ENCODE measurements around the gene ANKRD6. TPM values are rescaled to one million over a fixed set of nuclear protein-coding genes. Genes with fewer than 3 reads are reported as not detected.

ANKRD6 gene
- total RNA-seq, 1 donor from 2014 or later = 5.5 TPM

DNA sequence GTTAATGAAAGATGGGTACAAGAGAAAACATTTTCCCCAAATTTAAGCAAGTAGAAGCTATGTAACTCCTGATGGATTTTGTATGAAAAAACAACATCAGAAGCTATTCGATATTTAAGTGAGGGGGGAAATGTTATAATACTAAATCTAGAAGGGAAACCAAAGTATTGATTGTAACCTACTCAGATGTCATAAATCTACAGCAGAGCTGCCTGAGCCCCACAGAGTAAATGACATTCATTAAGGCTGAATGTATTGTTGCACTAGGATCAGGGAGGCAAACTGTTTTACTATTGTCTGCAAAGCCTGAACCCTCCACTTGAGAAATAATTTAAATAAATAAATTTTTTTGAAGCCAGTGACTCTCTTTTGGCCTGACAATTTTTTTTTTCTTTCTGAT, 19.3 kb downstream of the ANKRD6 start:
- Mint-ChIP-seq H3K27ac (ENCODE audit: unreplicated experiment) (no peak overlapping the region), H3K9me3 (ENCODE audit: unreplicated experiment) (no peaks in the 10 kb centered on the region), H3K4me3 (ENCODE audit: unreplicated experiment) (no peak overlapping the region), H3K27me3 (ENCODE audit: unreplicated experiment) (no peaks in the 10 kb centered on the region), H3K4me1 (ENCODE audit: unreplicated experiment) (peaks cover 1% of the 10 kb centered on the region), H3K36me3 (ENCODE audit: unreplicated experiment) (no peaks in the 10 kb centered on the region)
- DNase-seq (ENCODE audit: extremely low spot score, unreplicated experiment) = no peak
- TF ChIP-seq, protein P1, sequence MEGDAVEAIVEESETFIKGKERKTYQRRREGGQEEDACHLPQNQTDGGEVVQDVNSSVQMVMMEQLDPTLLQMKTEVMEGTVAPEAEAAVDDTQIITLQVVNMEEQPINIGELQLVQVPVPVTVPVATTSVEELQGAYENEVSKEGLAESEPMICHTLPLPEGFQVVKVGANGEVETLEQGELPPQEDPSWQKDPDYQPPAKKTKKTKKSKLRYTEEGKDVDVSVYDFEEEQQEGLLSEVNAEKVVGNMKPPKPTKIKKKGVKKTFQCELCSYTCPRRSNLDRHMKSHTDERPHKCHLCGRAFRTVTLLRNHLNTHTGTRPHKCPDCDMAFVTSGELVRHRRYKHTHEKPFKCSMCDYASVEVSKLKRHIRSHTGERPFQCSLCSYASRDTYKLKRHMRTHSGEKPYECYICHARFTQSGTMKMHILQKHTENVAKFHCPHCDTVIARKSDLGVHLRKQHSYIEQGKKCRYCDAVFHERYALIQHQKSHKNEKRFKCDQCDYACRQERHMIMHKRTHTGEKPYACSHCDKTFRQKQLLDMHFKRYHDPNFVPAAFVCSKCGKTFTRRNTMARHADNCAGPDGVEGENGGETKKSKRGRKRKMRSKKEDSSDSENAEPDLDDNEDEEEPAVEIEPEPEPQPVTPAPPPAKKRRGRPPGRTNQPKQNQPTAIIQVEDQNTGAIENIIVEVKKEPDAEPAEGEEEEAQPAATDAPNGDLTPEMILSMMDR (IDR thresholded peaks at IDR 0.05) = no peak

DNA sequence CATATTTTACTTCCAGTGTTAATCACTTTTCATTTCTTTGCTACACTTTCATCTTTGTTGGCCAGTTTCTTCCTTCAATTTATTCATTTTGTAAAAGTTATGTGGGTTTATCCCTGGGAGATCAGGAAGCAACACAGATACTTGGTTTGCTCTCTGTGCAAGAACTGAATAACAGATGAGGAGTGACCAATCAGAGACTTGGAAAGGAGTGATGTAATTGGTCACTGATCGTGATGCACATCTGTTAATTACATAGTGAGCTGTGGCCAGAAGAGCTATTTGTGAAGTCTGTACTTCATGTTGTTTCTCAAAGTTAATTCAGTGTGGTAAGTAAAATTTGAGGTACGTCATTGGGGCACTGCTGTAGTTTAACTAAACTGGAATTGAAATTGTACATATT, 21.3 kb downstream of the ANKRD6 start:
- Mint-ChIP-seq H3K27ac (ENCODE audit: unreplicated experiment) (no peak overlapping the region), H3K4me1 (ENCODE audit: unreplicated experiment) (peaks cover 1% of the 10 kb centered on the region), H3K27me3 (ENCODE audit: unreplicated experiment) (no peaks in the 10 kb centered on the region), H3K36me3 (ENCODE audit: unreplicated experiment) (no peaks in the 10 kb centered on the region), H3K9me3 (ENCODE audit: unreplicated experiment) (no peaks in the 10 kb centered on the region), H3K4me3 (ENCODE audit: unreplicated experiment) (no peak overlapping the region)
- no peak for DNase-seq (ENCODE audit: extremely low spot score, unreplicated experiment)
- TF ChIP-seq, protein P1 (IDR thresholded peaks at IDR 0.05) = no peak

DNA sequence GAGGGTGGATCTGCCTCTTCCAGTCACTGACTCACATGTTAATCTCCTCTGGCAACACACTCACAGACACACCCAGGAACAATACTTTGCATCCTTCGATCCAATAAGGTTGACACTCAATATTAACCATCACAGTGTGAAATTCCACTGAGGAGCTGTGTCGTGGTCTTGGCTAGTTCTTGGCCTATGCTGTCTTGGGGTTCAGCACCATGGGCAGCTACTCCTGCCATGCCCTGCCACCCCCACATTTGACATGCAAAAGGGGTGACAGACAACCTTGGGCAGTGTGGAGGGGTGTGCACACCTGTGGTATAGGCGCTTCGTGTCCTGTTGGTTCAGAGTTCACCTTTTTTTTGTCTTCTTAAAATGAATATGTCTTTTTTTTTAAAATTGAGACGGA, 25.8 kb downstream of the ANKRD6 start:
- TF ChIP-seq, protein P1 (IDR thresholded peaks at IDR 0.05) = no peak
- Mint-ChIP-seq H3K4me1 (ENCODE audit: unreplicated experiment) (no peaks in the 10 kb centered on the region), H3K36me3 (ENCODE audit: unreplicated experiment) (no peaks in the 10 kb centered on the region), H3K9me3 (ENCODE audit: unreplicated experiment) (no peaks in the 10 kb centered on the region), H3K27me3 (ENCODE audit: unreplicated experiment) (no peaks in the 10 kb centered on the region), H3K27ac (ENCODE audit: unreplicated experiment) (no peak overlapping the region), H3K4me3 (ENCODE audit: unreplicated experiment) (no peak overlapping the region)
- no peak for DNase-seq (ENCODE audit: extremely low spot score, unreplicated experiment)

DNA sequence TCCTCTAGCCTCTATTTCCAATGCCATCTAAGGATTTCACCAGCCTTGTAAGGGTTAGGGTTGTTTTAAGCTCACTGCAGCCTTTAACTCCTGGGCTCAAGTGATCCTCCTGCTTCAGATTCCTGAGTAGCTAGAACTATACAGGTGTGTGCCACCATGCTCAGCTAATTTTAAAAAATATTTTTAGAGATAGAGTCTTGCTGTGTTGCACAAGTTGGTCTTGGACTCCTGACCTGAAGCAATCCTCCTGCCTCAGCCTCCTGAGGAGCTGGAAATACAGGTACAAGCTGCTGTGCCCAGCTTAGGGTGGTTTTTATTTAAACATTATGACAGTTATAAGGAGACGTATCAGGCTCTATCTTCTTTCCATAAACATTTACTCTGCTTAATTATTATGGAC, 26.5 kb downstream of the ANKRD6 start:
- no peaks in the 10 kb centered on the region for H3K36me3 Mint-ChIP-seq (ENCODE audit: unreplicated experiment)
- no peak for DNase-seq (ENCODE audit: extremely low spot score, unreplicated experiment)
- TF ChIP-seq, protein P1 (IDR thresholded peaks at IDR 0.05) = no peak

DNA sequence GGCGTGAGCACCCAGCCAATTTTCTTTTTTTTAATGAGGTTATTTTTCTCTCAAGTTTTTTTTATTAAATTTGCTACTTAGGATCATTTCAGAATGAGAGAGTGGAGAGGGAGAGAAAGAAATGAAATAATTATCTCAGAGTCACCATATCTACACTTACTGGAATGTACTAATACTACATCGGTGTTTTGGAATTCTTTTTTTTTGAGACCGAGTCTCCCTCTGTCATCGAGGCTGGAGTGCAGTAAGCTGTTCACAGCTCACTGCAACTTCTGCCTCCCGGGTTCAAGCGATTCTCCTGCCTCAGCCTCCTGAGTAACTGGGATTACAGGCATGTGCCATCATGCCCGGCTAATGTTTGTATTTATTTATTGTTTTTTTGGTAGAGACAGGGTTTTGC, 27.8 kb downstream of the ANKRD6 start:
- H3K4me3 Mint-ChIP-seq (ENCODE audit: unreplicated experiment) = no peak overlapping the region

More for the DNA sequence above, 26.5 kb downstream of the ANKRD6 start:
- no peaks in the 10 kb centered on the region for H3K27me3 Mint-ChIP-seq (ENCODE audit: unreplicated experiment)
- H3K9me3 Mint-ChIP-seq (ENCODE audit: unreplicated experiment) = no peaks in the 10 kb centered on the region
- H3K4me1 Mint-ChIP-seq (ENCODE audit: unreplicated experiment) = no peaks in the 10 kb centered on the region
- H3K4me3 Mint-ChIP-seq (ENCODE audit: unreplicated experiment) = no peak overlapping the region
- H3K27ac Mint-ChIP-seq (ENCODE audit: unreplicated experiment) = no peak overlapping the region

More for the DNA sequence above, 27.8 kb downstream of the ANKRD6 start:
- no peaks in the 10 kb centered on the region for H3K9me3 Mint-ChIP-seq (ENCODE audit: unreplicated experiment)
- H3K4me1 Mint-ChIP-seq (ENCODE audit: unreplicated experiment) = no peaks in the 10 kb centered on the region
- no peaks in the 10 kb centered on the region for H3K36me3 Mint-ChIP-seq (ENCODE audit: unreplicated experiment)
- H3K27me3 Mint-ChIP-seq (ENCODE audit: unreplicated experiment) = no peaks in the 10 kb centered on the region
- no peak overlapping the region for H3K27ac Mint-ChIP-seq (ENCODE audit: unreplicated experiment)
- TF ChIP-seq, protein P1 (IDR thresholded peaks at IDR 0.05) = no peak
- DNase-seq (ENCODE audit: extremely low spot score, unreplicated experiment) = no peak
